Body of pancreas (tissue), 4 donors: ENCODE measurements around the gene NMT2.

Experiments used
- CTCF ChIP-seq, 7 experiments: fragments of 450-650 bp in 4 of 7; fragments of 200-600 bp in 3 of 7; sonication (generic) in 3 of 7; IDR thresholded peaks; one replicate each; pipeline ENCODE4 v1.5.1; 2016 to 2019; ENCODE audit warnings: antibody characterized with exemption in 7 of 7
- POLR2A ChIP-seq, 3 donors: fragments of 450-650 bp; IDR thresholded peaks; one replicate each; pipeline ENCODE4 v1.6.1; 2016; ENCODE audit warnings: antibody characterized with exemption in 3 of 3, mild to moderate bottlenecking in 2 of 3

- TF ChIP-seq CTCF (IDR thresholded peaks at IDR 0.05) (no peak), POLR2A (IDR thresholded peaks at IDR 0.05) (no peak)
These were observed 28.8 kb upstream of the NMT2 start for GRCh38 chr10:15197276-15197675.
